Lung (tissue), 16 donors: ENCODE measurements around the gene TRNAU1AP. TPM values are rescaled to one million over a fixed set of nuclear protein-coding genes. Genes with fewer than 3 reads are reported as not detected.

Experiments
- ATAC-seq: fragments of 200-7000 bp; cut with Tn5 transposase; one replicate; pipeline ENCODE4 v1.9.1; 2020; ENCODE audit warnings: moderate number of reproducible peaks; ENCODE audit not compliant: insufficient read depth, low FRiP score
- DNase-seq, 3 donors: peaks; one replicate each; pipeline ENCODE4 v3.0.0-alpha.2; 2013 to 2017
- H3K27ac ChIP-seq, 2 donors: one replicate each; pipeline ENCODE4 v1.5.1; 2013; ENCODE audit warnings: mild to moderate bottlenecking in 2 of 2, moderate library complexity in 2 of 2, control low read depth in 1 of 2, inconsistent platforms in 1 of 2, low read depth in 1 of 2, low read length in 1 of 2
- H3K27me3 ChIP-seq, 3 donors: one replicate each; pipeline ENCODE4 v1.5.1; 2013; ENCODE audit warnings: low read length in 2 of 3; ENCODE audit not compliant: control insufficient read depth in 3 of 3, insufficient read depth in 3 of 3
- H3K36me3 ChIP-seq, 4 donors: one replicate each; pipeline ENCODE4 v1.5.1; 2013; ENCODE audit warnings: low read length in 4 of 4, mild to moderate bottlenecking in 1 of 4, moderate library complexity in 1 of 4; ENCODE audit not compliant: control insufficient read depth in 4 of 4, insufficient read depth in 4 of 4
- H3K4me1 ChIP-seq, 5 donors: one replicate each; pipeline ENCODE4 v1.5.1; 2013; ENCODE audit warnings: low read length in 5 of 5, mild to moderate bottlenecking in 2 of 5, moderate library complexity in 1 of 5; ENCODE audit not compliant: control insufficient read depth in 5 of 5, insufficient read depth in 5 of 5
- H3K4me3 ChIP-seq: one replicate; pipeline ENCODE4 v1.5.1; 2013; ENCODE audit warnings: mild to moderate bottlenecking, control low read depth, moderate library complexity
- H3K9ac ChIP-seq, 2 donors: one replicate each; pipeline ENCODE4 v1.5.1; 2013; ENCODE audit warnings: low read length in 2 of 2, control low read depth in 1 of 2; ENCODE audit not compliant: insufficient read depth in 1 of 2
- H3K9me3 ChIP-seq, 4 donors: one replicate each; pipeline ENCODE4 v1.5.1; 2013; ENCODE audit warnings: low read length in 3 of 4, mild to moderate bottlenecking in 1 of 4, moderate library complexity in 1 of 4; ENCODE audit not compliant: control insufficient read depth in 4 of 4, insufficient read depth in 3 of 4
- CTCF ChIP-seq: IDR thresholded peaks from 2 replicates; pipeline ENCODE4 v1.5.1; 2012; ENCODE audit warnings: mild to moderate bottlenecking; ENCODE audit errors: control extremely low read depth, extremely low read depth
- WGBS, 2 donors: extraction: QIAGEN DNeasy Blood & Tissue Kit; methylation state at CpG; one replicate each; pipeline ENCODE4 v1.1.7; 2013; 5-methylcytosine and 5-hydroxymethylcytosine counted together
- long read RNA-seq, 5 donors: transcript quantifications; one replicate each; lab custom pipeline, GENCODE V29; 2026
- polyA plus RNA-seq, 2 donors: library from polyadenylated mRNA; stranded (reverse); fragments of 200-250 nt; gene quantifications; one replicate each; pipeline ENCODE4 v1.2.1, GENCODE V29; 2013
- total RNA-seq, 2 donors: library from RNA; depleted of rRNA in 1 of 2; stranded (reverse); fragments of >200 nt in 1 of 2; gene quantifications; one replicate each; pipeline ENCODE4 v1.2.1, GENCODE V29; 2014 to 2021
- donor health status: control.
- donor health status: control.
- donor health status: Bipolar disorder and iron deficiency.
- donor health status: healthy.
- donor health status: DM: yes; HTN: yes; CAD: no.

The TRNAU1AP gene
- 10 to 100 TPM; 32.1 to 40.2 TPM for total RNA-seq
- polyA plus RNA-seq: 10 to 100 TPM; 25.4 to 28.4 TPM
- long read RNA-seq, donor 1, transcript TRNAU1AP-201 (9 exons, 1,799 nt): major isoform, 6 of 7 reads
- long read RNA-seq, donor 1, partial matches to known transcripts: 0 of 7 reads
- long read RNA-seq, donor 1, other reads (novel, unspliced or antisense): 0 of 7 reads
- long read RNA-seq, donor 2, partial matches to known transcripts: 6 of 7 reads
- long read RNA-seq, donor 2, other reads (novel, unspliced or antisense): 0 of 7 reads
- long read RNA-seq, donor 3, transcript TRNAU1AP-201 (9 exons, 1,799 nt): major isoform, 5 of 6 reads
- long read RNA-seq, donor 3, partial matches to known transcripts: 0 of 6 reads
- long read RNA-seq, donor 3, other reads (novel, unspliced or antisense): 0 of 6 reads
- long read RNA-seq, donor 4, partial matches to known transcripts: 0 of 1 reads
- long read RNA-seq, donor 4, other reads (novel, unspliced or antisense): 0 of 1 reads
- long read RNA-seq, donor 5, transcript TRNAU1AP-201 (9 exons, 1,799 nt): major isoform, 9 of 10 reads
- long read RNA-seq, donor 5, partial matches to known transcripts: 0 of 10 reads
- long read RNA-seq, donor 5, other reads (novel, unspliced or antisense): 0 of 10 reads

- WGBS, 2 donors: 0 to 1% methylated on average over 61 to 63 of the region's 63 CpGs
- no peaks in the 10 kb centered on the region for H3K9me3 ChIP-seq
- ATAC-seq (peak; percentile 99), DNase-seq (peak; percentile 97 to 99 (median 97))
- peak within 1 kb of the TSS; percentile 90 for H3K4me3 ChIP-seq
- peak within 1 kb of the TSS; percentile 71 to 88 for H3K27ac ChIP-seq
- no peaks in the 10 kb centered on the region for H3K27me3 ChIP-seq
- no peak for TF ChIP-seq CTCF
- peaks cover 0 to 8% (median 4%) of the 10 kb centered on the region in 4 donors for H3K36me3 ChIP-seq
- H3K4me1 ChIP-seq: peaks cover 0 to 11% (median 0%) of the 10 kb centered on the region in 5 donors
- H3K9ac ChIP-seq: peak within 1 kb of the TSS; percentile 70 to 96
These were observed at the start of gene TRNAU1AP for GRCh38 chr1:28552758-28553663. Gene TRNAU1AP (plus strand): TSS chr1:28553085. CDS start chr1:28553111, 26 bp downstream.

- no peaks in the 10 kb centered on the region for H3K27me3 ChIP-seq
- DNase-seq (no peak), ATAC-seq (no peak)
- 74 to 84% methylated on average over 3 of the region's 3 CpGs for WGBS, 2 donors
- no peaks in the 10 kb centered on the region for H3K9me3 ChIP-seq
- peaks cover 2 to 6% (median 4%) of the 10 kb centered on the region in 4 donors for H3K36me3 ChIP-seq
- peaks cover 0 to 14% (median 3%) of the 10 kb centered on the region in 5 donors for H3K4me1 ChIP-seq
- H3K27ac ChIP-seq: no peak overlapping the region
- no peak for TF ChIP-seq CTCF
- no peak overlapping the region for H3K4me3 ChIP-seq
- no peak overlapping the region for H3K9ac ChIP-seq
These were observed 49.8 kb upstream of the TRNAU1AP start for GRCh38 chr1:28503117-28503516.

- peak within 1 kb of the TSS; percentile 93 to 94 for H3K27ac ChIP-seq
- WGBS, 2 donors: 0 to 2% methylated on average over 41 of the region's 41 CpGs
- H3K4me3 ChIP-seq: peak within 1 kb of the TSS; percentile 92
- ATAC-seq (peak; percentile 87), DNase-seq (peak; percentile 98 to 100 (median 99))
- H3K9ac ChIP-seq: peak within 1 kb of the TSS; percentile 81 to 96
- peaks cover 9 to 32% (median 15%) of the 10 kb centered on the region in 5 donors for H3K4me1 ChIP-seq
- no peaks in the 10 kb centered on the region for H3K9me3 ChIP-seq
- TF ChIP-seq CTCF: no peak
- no peaks in the 10 kb centered on the region for H3K27me3 ChIP-seq
- peaks cover 18 to 29% (median 26%) of the 10 kb centered on the region in 4 donors for H3K36me3 ChIP-seq
These were observed 47.3 kb upstream of the TRNAU1AP start, which contains the start of gene RCC1 for GRCh38 chr1:28505406-28506187. Gene RCC1 (plus strand): TSS chr1:28506043. CDS start chr1:28529867, 23,824 bp downstream.
